WERI-Rb-1 (cell line): Measurements from ENCODE around the gene IFTAP.
"Not testable (repeated sequence)": the region's sequence is repeated elsewhere in the genome, so short reads cannot be mapped to it uniquely, and the experiment has no call there.

ENCODE experiments used
- DNase-seq: peaks from one replicate; pipeline ENCODE4 v3.0.0-alpha.2; 2020
- H3K27ac ChIP-seq: fragments of 250-450 bp; sonication (Bioruptor Pico); 2 replicates; pipeline ENCODE4 v1.5.1; 2020; ENCODE audit warnings: mild to moderate bottlenecking, moderate library complexity
- H3K27me3 ChIP-seq: fragments of 250-450 bp; sonication (Bioruptor Pico); 2 replicates; pipeline ENCODE4 v1.5.1; 2021; ENCODE audit warnings: mild to moderate bottlenecking, low read depth, moderate library complexity; ENCODE audit not compliant: insufficient read depth, severe bottlenecking
- H3K36me3 ChIP-seq: fragments of 250-450 bp; sonication (Bioruptor Pico); 2 replicates; pipeline ENCODE4 v1.5.1; 2020; ENCODE audit warnings: mild to moderate bottlenecking, moderate library complexity
- H3K4me3 ChIP-seq: 2 replicates; pipeline ENCODE4 v1.5.1; 2011; ENCODE audit warnings: low read depth, mild to moderate bottlenecking, control low read depth, low read length
- H3K9me3 ChIP-seq: fragments of 250-450 bp; sonication (Bioruptor Pico); 2 replicates; pipeline ENCODE4 v1.5.1; 2021; ENCODE audit warnings: mild to moderate bottlenecking, moderate library complexity; ENCODE audit not compliant: severe bottlenecking
- CTCF ChIP-seq: IDR thresholded peaks from 2 replicates; pipeline ENCODE4 v1.5.1; 2011; ENCODE audit warnings: low read depth, mild to moderate bottlenecking, control low read depth, inconsistent platforms, low read length

Gene IFTAP

GRCh38 chr11:36672815-36673450 is 78.6 kb downstream of the IFTAP start:
- H3K36me3 ChIP-seq, result no peaks in the 10 kb centered on the region
- TF ChIP-seq CTCF, result peak; percentile 36
- peaks cover 15% of the 10 kb centered on the region for H3K9me3 ChIP-seq
- H3K4me3 ChIP-seq, result no peak overlapping the region
- H3K27ac ChIP-seq, result no peak overlapping the region
- H3K27me3 ChIP-seq, result no peaks in the 10 kb centered on the region
- no peak for DNase-seq

- not testable (repeated sequence) for H3K27ac ChIP-seq, H3K4me3 ChIP-seq, H3K9me3 ChIP-seq, H3K36me3 ChIP-seq, DNase-seq, H3K27me3 ChIP-seq
Measured at GRCh38 chr11:36679547-36679946, 85.2 kb downstream of the IFTAP start.

GRCh38 chr11:36683818-36684217 is 89.5 kb downstream of the IFTAP start:
- Histone ChIP-seq H3K27ac (no peak overlapping the region), H3K9me3 (no peaks in the 10 kb centered on the region), H3K4me3 (no peak overlapping the region), H3K36me3 (no peaks in the 10 kb centered on the region), H3K27me3 (no peaks in the 10 kb centered on the region)
- TF ChIP-seq CTCF, result no peak
- no peak for DNase-seq

- no peaks in the 10 kb centered on the region for H3K9me3 ChIP-seq
- no peak overlapping the region for H3K27ac ChIP-seq
- H3K36me3 ChIP-seq, result no peaks in the 10 kb centered on the region
- DNase-seq, result no peak
- no peak for TF ChIP-seq CTCF
- H3K4me3 ChIP-seq, result no peak overlapping the region
- no peaks in the 10 kb centered on the region for H3K27me3 ChIP-seq
Measured at GRCh38 chr11:36684840-36685801, 90.8 kb downstream of the IFTAP start.

- no peak for TF ChIP-seq CTCF
- H3K27ac ChIP-seq, result no peak overlapping the region
- no peak overlapping the region for H3K4me3 ChIP-seq
- H3K9me3 ChIP-seq, result no peaks in the 10 kb centered on the region
- DNase-seq, result no peak
- no peaks in the 10 kb centered on the region for H3K27me3 ChIP-seq
- no peaks in the 10 kb centered on the region for H3K36me3 ChIP-seq
Measured at GRCh38 chr11:36688132-36688531, 93.8 kb downstream of the IFTAP start.

GRCh38 chr11:36688571-36689291 is 94.4 kb downstream of the IFTAP start:
- no peak for DNase-seq
- TF ChIP-seq CTCF, result no peak
- H3K27ac ChIP-seq, result no peak overlapping the region
- no peaks in the 10 kb centered on the region for H3K9me3 ChIP-seq
- no peaks in the 10 kb centered on the region for H3K27me3 ChIP-seq
- no peaks in the 10 kb centered on the region for H3K36me3 ChIP-seq
- no peak overlapping the region for H3K4me3 ChIP-seq
